ENCODE data around the gene NPBWR2.
"Not testable (repeated sequence)": the region's sequence is repeated elsewhere in the genome, so short reads cannot be mapped to it uniquely, and the experiment has no call there.

Gene NPBWR2

GRCh38 chr20:64143018-64143801 lies 35.8 kb upstream of the NPBWR2 start:
- DNase-seq (ENCODE audit: low read depth) = no peak

- no peak for DNase-seq (ENCODE audit: low read depth)
Observed at GRCh38 chr20:64142590-64142989, 35.2 kb upstream of the NPBWR2 start.

GRCh38 chr20:64140956-64141355 lies 33.6 kb upstream of the NPBWR2 start:
- DNase-seq (ENCODE audit: low read depth) = no peak

GRCh38 chr20:64140061-64140931 lies 32.9 kb upstream of the NPBWR2 start:
- DNase-seq (ENCODE audit: low read depth) = no peak

GRCh38 chr20:64139199-64140060 lies 32.1 kb upstream of the NPBWR2 start:
- no peak for DNase-seq (ENCODE audit: low read depth)

GRCh38 chr20:64138276-64138815 lies 31.0 kb upstream of the NPBWR2 start:
- no peak for DNase-seq (ENCODE audit: low read depth)

- DNase-seq (ENCODE audit: low read depth) = no peak
Observed at GRCh38 chr20:64137598-64138031, 30.2 kb upstream of the NPBWR2 start.

GRCh38 chr20:64136004-64136710 lies 28.8 kb upstream of the NPBWR2 start:
- no peak for DNase-seq (ENCODE audit: low read depth)

GRCh38 chr20:64134744-64135143 lies 27.4 kb upstream of the NPBWR2 start:
- not testable (repeated sequence) for DNase-seq (ENCODE audit: low read depth)

GRCh38 chr20:64133951-64134407 lies 26.6 kb upstream of the NPBWR2 start:
- no peak for DNase-seq (ENCODE audit: low read depth)

- DNase-seq (ENCODE audit: low read depth) = no peak
Observed at GRCh38 chr20:64131406-64131805, 24.0 kb upstream of the NPBWR2 start.

- DNase-seq (ENCODE audit: low read depth) = no peak
Observed at GRCh38 chr20:64130876-64131275, 23.5 kb upstream of the NPBWR2 start.

GRCh38 chr20:64130271-64130670 lies 22.9 kb upstream of the NPBWR2 start:
- DNase-seq (ENCODE audit: low read depth) = no peak

GRCh38 chr20:64129146-64129782 lies 21.9 kb upstream of the NPBWR2 start:
- DNase-seq (ENCODE audit: low read depth) = no peak

GRCh38 chr20:64123517-64123916 lies 16.2 kb upstream of the NPBWR2 start:
- DNase-seq (ENCODE audit: low read depth) = not testable (repeated sequence)

GRCh38 chr20:64122927-64123326 lies 15.6 kb upstream of the NPBWR2 start:
- not testable (repeated sequence) for DNase-seq (ENCODE audit: low read depth)

GRCh38 chr20:64121586-64121985 lies 14.2 kb upstream of the NPBWR2 start:
- DNase-seq (ENCODE audit: low read depth) = no peak

GRCh38 chr20:64119681-64120341 lies 12.4 kb upstream of the NPBWR2 start:
- no peak for DNase-seq (ENCODE audit: low read depth)

GRCh38 chr20:64119301-64119680 lies 11.9 kb upstream of the NPBWR2 start:
- no peak for DNase-seq (ENCODE audit: low read depth)

- DNase-seq (ENCODE audit: low read depth) = not testable (repeated sequence)
Observed at GRCh38 chr20:64117432-64117777, 10.0 kb upstream of the NPBWR2 start.
